Immature natural killer cell (primary cell): ENCODE results near the gene ARL16. TPM values are rescaled to one million over a fixed set of nuclear protein-coding genes. Genes with fewer than 3 reads are reported as not detected.
"Not testable (repeated sequence)": the region's sequence is repeated elsewhere in the genome, so short reads cannot be mapped to it uniquely, and the experiment has no call there.

Experiments
- DNase-seq, 3 donors: peaks; one replicate each; pipeline ENCODE4 v3.0.0; 2022; ENCODE audit warnings: mixed read lengths in 1 of 3
- H3K27ac Mint-ChIP-seq, 6 donors: one replicate each; pipeline ENCODE4 v1.8.0; 2020; ENCODE audit warnings: mixed read lengths in 6 of 6, mild to moderate bottlenecking in 5 of 6, inconsistent platforms in 4 of 6, moderate library complexity in 3 of 6
- H3K27me3 Mint-ChIP-seq, 3 donors: one replicate each; pipeline ENCODE4 v1.8.0; 2020 to 2021; ENCODE audit warnings: low read depth in 3 of 3, mild to moderate bottlenecking in 3 of 3, mixed read lengths in 3 of 3, moderate library complexity in 3 of 3, inconsistent platforms in 1 of 3
- H3K36me3 Mint-ChIP-seq, 3 donors: one replicate each; pipeline ENCODE4 v1.8.0; 2020; ENCODE audit warnings: mixed read lengths in 3 of 3, inconsistent platforms in 2 of 3, mild to moderate bottlenecking in 2 of 3
- H3K4me1 Mint-ChIP-seq, 2 donors: one replicate each; pipeline ENCODE4 v1.8.0; 2020; ENCODE audit warnings: inconsistent platforms in 2 of 2, mild to moderate bottlenecking in 2 of 2, mixed read lengths in 2 of 2, moderate library complexity in 1 of 2
- H3K4me3 Mint-ChIP-seq, 5 donors: one replicate each; pipeline ENCODE4 v1.8.0; 2020; ENCODE audit warnings: mild to moderate bottlenecking in 5 of 5, mixed read lengths in 5 of 5, inconsistent platforms in 3 of 5, moderate library complexity in 3 of 5
- H3K9me3 Mint-ChIP-seq, 6 donors: one replicate each; pipeline ENCODE4 v1.8.0; 2020; ENCODE audit warnings: mild to moderate bottlenecking in 6 of 6, mixed read lengths in 6 of 6, inconsistent platforms in 4 of 6, moderate library complexity in 3 of 6
- polyA plus RNA-seq, 3 donors: library from polyadenylated mRNA; unstranded; fragments of 300-500 nt; fragmentation: Illumina TruSeq; gene quantifications; one replicate each; pipeline ENCODE4 v1.2.3, GENCODE V29; 2021

ARL16 gene
- polyA plus RNA-seq, 3 donors from 2014 or later: 31.1 to 75.2 (median 61.8) TPM

DNA sequence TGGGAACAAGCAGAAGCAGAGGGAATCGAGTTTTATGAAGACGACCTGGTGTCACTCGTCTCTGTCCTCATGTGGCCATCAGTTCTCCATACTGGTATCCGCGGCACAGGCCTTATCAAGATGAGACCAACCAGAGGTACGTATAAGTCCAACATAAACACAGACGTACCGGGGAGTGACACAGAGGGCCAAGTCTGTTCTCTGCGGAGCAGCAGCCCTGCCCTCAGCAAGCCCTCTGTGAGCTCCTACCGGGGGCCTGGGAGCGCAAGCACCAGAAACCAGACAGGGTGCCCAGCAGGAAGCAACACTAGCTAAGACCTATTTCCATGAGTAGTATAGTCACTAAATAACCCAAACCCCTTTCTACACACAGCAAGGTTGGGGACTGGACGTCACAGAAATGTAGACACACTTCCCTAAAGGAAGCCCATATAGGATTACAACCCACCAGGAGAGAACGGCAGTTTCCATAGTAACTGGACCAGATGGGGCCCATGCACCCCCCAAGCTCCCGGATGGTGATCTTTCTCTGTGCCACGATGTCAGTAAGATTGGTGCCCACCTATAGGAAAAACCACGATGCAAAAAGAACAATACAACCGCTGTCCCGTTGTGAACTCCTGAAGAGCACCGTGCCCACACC, 911 bp downstream of the ARL16 start:
- Mint-ChIP-seq H3K36me3 (peaks cover 0 to 3% (median 3%) of the 10 kb centered on the region in 3 donors), H3K4me1 (peaks cover 36 to 37% of the 10 kb centered on the region in 2 donors), H3K27me3 (peaks cover 3 to 9% (median 5%) of the 10 kb centered on the region in 3 donors), H3K9me3 (no peaks in the 10 kb centered on the region), H3K4me3 (peak overlapping the region; percentile 92 to 98 (median 95)), H3K27ac (peak overlapping the region; percentile 26 to 79 (median 65))
- no peak for DNase-seq

DNA sequence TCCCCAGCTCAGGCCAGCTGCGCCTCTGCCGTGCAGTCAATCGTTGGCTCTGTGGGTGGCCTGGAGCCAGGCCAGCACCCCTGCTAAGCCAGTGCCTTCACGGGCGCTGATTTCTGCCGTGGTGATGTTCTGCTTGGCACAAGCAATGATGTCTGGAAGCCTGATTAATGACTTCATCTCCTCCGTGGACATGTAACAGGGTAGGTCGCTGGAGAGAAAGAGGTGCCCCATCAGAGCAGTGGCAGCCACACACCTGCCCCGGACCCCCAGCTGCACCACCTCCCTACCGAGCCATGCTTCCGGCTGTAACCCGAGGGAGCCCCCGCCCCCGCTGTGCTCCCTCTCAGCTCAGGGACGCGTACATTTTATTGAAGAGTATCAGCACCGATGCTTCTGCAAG, 1.9 kb downstream of the ARL16 start:
- Mint-ChIP-seq H3K4me3 (peak overlapping the region in 3 of 5 donors; percentile 2 to 40 (median 21)), H3K27me3 (peaks cover 3 to 9% (median 5%) of the 10 kb centered on the region in 3 donors), H3K36me3 (peaks cover 0 to 3% (median 3%) of the 10 kb centered on the region in 3 donors)

DNA sequence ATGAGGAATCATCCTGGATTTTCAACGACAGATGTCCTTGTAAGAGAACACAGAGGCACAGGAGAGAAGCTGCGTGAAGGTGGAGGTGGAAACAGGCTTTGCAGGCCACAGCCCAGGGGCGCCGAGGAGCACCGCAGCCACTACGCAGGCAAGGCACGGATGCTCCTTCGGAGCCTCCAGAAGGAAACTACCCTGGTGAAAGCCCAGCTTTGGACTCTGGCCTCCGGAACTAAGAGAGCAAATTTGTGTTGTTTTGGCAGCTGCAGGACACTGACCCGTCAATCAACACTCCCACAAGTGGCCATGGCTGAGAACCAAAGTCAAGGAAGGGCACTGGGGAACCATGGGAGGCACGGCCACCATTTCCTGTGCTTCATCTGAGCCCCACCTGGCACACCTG, 3.4 kb downstream of the ARL16 start:
- Mint-ChIP-seq H3K4me3 (no peak overlapping the region), H3K27ac (peak overlapping the region in 1 of 6 donors; percentile 62), H3K36me3 (no peaks in the 10 kb centered on the region), H3K4me1 (peaks cover 28% of the 10 kb centered on the region in 2 donors), H3K9me3 (no peaks in the 10 kb centered on the region), H3K27me3 (peaks cover 3 to 10% (median 3%) of the 10 kb centered on the region in 3 donors)
- DNase-seq: no peak

More for the DNA sequence above, 1.9 kb downstream of the ARL16 start:
- H3K9me3 Mint-ChIP-seq: no peaks in the 10 kb centered on the region
- peaks cover 33 to 37% of the 10 kb centered on the region in 2 donors for H3K4me1 Mint-ChIP-seq
- no peak for DNase-seq
- peak overlapping the region in 1 of 6 donors; percentile 29 for H3K27ac Mint-ChIP-seq

DNA sequence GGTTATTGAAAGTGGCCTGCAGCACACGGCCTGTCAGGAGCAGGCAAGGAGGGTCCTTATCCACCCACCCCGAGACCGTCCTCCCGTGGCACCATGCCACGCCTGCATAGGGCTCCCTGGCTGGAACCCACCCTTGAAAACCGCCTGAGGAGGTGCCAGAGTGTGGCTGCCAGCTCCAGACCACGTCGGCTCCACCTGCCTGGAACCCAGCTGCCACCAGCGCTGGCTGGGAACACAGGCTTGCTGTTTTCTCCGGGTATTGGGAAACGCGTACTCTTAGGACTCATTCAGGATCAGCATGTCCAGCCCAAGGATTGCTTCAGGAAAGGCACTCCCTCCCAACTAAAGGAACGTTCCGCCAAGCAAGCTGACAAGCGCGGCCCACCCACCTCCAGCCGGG, 6.7 kb downstream of the ARL16 start:
- no peak for DNase-seq
- Mint-ChIP-seq H3K4me1 (peaks cover 5 to 7% of the 10 kb centered on the region in 2 donors), H3K4me3 (no peak overlapping the region), H3K27me3 (peaks cover 0 to 2% (median 0%) of the 10 kb centered on the region in 3 donors), H3K27ac (no peak overlapping the region), H3K9me3 (no peaks in the 10 kb centered on the region), H3K36me3 (no peaks in the 10 kb centered on the region)

DNA sequence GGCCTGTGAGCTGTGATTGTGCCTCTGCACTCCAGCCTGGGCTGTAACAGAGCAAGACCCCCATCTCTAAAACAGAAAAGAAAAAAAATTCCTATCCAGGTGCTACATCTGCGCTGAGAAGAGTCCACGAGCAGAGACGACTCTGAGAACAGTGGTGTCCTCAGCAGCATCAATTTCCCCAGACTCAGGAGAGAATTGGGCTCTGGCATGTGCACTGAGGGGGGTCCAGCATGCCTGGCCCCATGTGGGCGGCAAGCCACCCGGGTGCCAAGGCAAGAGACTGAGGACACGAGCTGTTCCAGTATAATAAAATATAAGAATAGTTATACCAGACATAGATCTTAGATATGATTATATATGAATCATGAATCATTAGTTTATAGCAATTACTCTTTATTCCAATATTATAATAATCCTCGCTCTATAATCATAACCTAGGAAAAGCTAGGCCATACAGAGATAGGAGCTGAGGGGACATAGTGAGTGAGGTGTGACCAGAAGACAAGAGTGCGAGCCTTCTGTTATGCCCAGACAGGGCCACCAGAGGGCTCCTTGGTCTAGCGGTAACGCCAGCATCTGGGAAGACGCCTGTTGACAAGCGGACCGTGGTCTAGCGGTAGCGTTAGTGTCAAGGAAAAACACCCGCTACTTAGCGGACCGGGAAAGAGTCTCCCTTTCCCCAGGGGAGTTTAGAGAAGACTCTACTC, 7.9 kb downstream of the ARL16 start:
- not testable (repeated sequence) for H3K36me3 Mint-ChIP-seq, H3K4me3 Mint-ChIP-seq, H3K27me3 Mint-ChIP-seq, H3K4me1 Mint-ChIP-seq, H3K9me3 Mint-ChIP-seq
- peak; percentile 36 to 39 (median 37) for DNase-seq
- H3K27ac Mint-ChIP-seq: peak overlapping the region in 1 of 6 donors; percentile 21

DNA sequence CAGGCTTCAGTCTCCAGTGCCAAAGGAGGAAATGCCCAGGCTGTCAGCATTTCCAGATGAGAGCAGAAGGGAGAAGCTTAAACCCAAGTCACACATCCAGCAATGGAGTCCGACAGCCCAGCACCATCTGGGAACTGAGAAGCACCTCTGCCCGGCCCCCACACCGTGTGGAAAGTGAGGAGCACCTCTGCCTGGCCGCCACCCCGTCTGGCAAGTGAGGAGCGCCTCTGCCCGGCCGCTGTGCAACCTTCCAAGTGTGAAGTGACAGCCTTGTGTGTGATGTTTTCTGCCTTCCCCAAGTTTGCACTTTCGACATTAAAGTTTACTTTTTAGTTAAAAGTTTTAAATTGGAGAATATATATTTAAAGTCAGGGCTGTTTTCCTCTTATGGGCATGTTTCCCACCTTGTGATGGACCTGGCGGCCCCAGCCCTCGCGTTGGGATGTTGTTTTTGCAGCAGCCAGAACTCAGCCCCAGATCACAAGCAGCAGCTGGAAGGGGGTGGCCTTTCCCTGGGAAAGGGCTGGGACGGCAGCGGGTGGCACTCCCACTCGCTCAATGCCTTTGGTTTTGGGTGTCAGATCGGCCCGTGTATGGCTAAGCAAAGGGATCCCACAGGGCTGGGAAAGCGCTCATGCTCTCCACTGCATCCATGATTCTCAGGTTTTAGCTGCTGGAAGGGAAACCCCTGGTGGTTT, 9.9 kb downstream of the ARL16 start:
- DNase-seq: no peak
- Mint-ChIP-seq H3K36me3 (peaks cover 0 to 6% (median 0%) of the 10 kb centered on the region in 3 donors), H3K27ac (no peak overlapping the region), H3K9me3 (no peaks in the 10 kb centered on the region), H3K4me3 (no peak overlapping the region), H3K27me3 (peaks cover 0 to 2% (median 0%) of the 10 kb centered on the region in 3 donors), H3K4me1 (peaks cover 5 to 6% of the 10 kb centered on the region in 2 donors)

DNA sequence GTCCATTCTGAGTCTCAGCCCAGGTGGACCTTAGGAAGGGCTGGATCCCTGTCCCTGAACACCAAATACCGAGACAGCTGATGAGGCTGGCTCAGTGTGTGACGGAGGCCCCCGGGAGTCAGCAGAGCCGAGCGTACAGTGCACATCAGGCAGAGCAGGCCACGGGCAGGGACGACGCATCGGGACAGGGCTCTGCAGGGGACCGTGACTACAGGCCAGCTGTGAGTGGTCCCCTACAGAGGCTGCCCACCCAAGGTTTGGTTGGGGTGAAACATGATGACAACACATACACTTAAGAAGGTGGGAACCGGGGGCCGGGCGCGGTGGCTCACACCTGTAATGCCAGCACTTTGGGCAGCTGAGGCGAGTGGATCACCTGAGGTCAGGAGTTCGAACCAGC, 10.6 kb downstream of the ARL16 start:
- Mint-ChIP-seq H3K4me3 (no peak overlapping the region), H3K27me3 (peaks cover 0 to 2% (median 0%) of the 10 kb centered on the region in 3 donors), H3K36me3 (peaks cover 0 to 6% (median 0%) of the 10 kb centered on the region in 3 donors), H3K9me3 (no peaks in the 10 kb centered on the region), H3K27ac (no peak overlapping the region), H3K4me1 (peaks cover 11% of the 10 kb centered on the region in 2 donors)
- no peak for DNase-seq

DNA sequence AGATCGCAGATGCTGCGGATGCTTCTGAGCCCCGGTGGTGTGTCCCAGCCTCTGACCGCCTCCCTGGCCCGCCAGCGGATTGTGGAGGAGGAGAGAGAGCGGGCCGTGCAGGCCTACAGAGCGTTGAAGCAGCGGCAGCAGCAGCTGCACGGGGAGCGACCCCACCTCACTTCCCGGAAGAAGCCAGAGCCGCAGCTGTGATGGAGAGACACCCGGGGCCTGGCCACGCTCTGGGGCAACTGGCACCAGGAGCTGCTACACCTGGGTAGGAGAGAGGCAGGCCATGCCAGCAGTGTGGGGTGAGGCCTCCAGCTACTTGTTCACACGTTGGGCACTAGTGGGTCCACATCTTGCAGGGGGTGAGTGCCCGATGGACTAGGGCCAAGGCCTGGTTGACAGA, 11.1 kb downstream of the ARL16 start:
- no peaks in the 10 kb centered on the region for H3K9me3 Mint-ChIP-seq
- peaks cover 16% of the 10 kb centered on the region in 2 donors for H3K4me1 Mint-ChIP-seq
- no peak overlapping the region for H3K27ac Mint-ChIP-seq
- peaks cover 0 to 2% (median 0%) of the 10 kb centered on the region in 3 donors for H3K27me3 Mint-ChIP-seq
- H3K4me3 Mint-ChIP-seq: no peak overlapping the region
- H3K36me3 Mint-ChIP-seq: peaks cover 0 to 6% (median 0%) of the 10 kb centered on the region in 3 donors
- DNase-seq: no peak

DNA sequence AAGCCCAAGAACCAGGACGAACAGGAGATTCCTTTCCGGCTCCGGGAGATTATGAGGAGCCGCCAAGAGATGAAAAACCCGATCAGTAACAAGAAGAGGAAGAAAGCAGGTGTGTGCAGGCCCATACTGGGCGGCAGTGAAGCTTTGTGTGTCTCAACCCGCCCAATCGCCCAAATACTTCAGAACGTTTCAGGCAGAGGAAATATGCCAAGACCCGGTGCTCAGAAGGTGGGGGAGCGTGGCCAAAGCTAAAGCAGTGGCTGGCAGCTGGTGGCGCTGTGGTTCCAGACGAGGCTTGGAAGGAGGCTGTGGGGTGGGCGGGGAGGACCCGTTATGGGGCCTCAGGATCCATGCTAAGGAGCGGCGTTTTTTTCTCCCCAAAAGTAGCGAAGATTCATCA, 15.8 kb downstream of the ARL16 start:
- H3K4me1 Mint-ChIP-seq: peaks cover 28 to 37% of the 10 kb centered on the region in 2 donors
- no peaks in the 10 kb centered on the region for H3K9me3 Mint-ChIP-seq
- DNase-seq: no peak
- H3K27ac Mint-ChIP-seq: peak overlapping the region in 5 of 6 donors; percentile 30 to 89 (median 68)
- peak overlapping the region; percentile 89 to 95 (median 92) for H3K4me3 Mint-ChIP-seq
- peaks cover 0 to 4% (median 0%) of the 10 kb centered on the region in 3 donors for H3K27me3 Mint-ChIP-seq
- peaks cover 0 to 6% (median 4%) of the 10 kb centered on the region in 3 donors for H3K36me3 Mint-ChIP-seq

DNA sequence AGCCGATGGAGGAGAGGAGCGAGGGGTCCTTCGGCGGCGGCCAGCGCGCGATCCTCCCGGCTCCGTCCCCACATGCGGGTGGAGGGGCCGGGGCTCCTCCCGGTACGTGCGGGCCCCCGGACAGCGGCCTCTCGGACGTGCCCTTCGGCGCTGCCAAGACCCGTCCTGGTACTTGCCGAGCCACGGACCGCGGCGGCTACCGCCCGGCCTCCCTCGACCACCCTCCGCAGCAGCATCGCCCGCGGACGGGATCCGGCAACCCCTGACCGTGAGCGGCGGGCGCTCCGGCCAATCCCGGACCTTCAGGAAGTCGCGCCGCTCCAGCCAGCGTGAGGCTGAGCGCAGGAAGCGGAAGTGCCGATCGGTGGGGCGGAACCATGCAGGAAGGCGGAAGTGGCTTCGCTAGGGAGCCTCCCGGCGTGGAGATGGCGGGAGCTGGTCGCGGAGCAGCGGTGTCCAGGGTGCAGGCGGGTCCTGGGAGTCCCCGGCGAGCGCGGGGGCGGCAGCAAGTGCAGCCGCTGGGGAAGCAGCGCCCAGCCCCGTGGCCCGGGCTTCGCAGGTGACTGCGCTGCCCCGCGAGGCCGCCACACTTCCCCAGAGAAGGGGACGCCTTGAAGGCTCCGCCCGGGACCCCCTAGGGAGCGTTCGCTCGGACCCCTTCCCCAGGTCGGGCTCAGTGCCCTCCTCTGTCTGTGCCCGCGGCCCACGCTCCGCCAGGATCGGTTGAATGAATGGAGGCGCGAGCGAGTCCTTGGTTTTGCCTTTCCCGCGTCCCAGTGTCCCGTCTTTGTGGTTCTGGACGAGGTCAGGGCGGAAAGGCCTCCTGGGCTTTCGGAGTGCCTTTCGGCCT, 17.0 kb downstream of the ARL16 start, which contains the start of the genes CCDC137 and OXLD1:
CCDC137 (plus strand) TSS at position 396 of the 850 bp plus-strand sequence; CDS start at position 426, 30 bp downstream.
OXLD1 (minus strand) TSS at position 264 of the 850 bp plus-strand sequence; CDS start at position 236, 28 bp downstream.
- Mint-ChIP-seq H3K9me3 (no peaks in the 10 kb centered on the region), H3K4me1 (peaks cover 28 to 37% of the 10 kb centered on the region in 2 donors), H3K27ac (peak within 1 kb of the TSS; percentile 88 to 98 (median 94)), H3K36me3 (peaks cover 0 to 6% (median 4%) of the 10 kb centered on the region in 3 donors), H3K4me3 (peak within 1 kb of the TSS; percentile 94 to 99 (median 95)), H3K27me3 (peaks cover 0 to 4% (median 0%) of the 10 kb centered on the region in 3 donors)
- peak; percentile 92 to 93 (median 93) for DNase-seq

DNA sequence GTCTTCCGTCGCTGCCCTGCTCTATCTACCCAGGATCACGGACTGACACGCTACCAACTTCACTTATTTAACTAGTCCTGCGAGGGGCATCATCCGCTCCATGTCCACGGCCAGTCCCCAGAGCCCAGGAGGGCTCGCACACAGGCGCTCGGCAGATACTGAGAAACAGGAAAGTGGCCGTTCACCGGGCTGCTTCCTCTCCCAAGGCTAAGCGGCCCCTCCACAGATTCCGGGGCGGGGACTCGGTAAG, 17.6 kb downstream of the ARL16 start:
- no peaks in the 10 kb centered on the region for H3K9me3 Mint-ChIP-seq
- peak overlapping the region; percentile 92 to 99 (median 95) for H3K4me3 Mint-ChIP-seq
- H3K27ac Mint-ChIP-seq: peak overlapping the region; percentile 88 to 98 (median 94)
- peaks cover 28 to 37% of the 10 kb centered on the region in 2 donors for H3K4me1 Mint-ChIP-seq
- no peak for DNase-seq
- H3K36me3 Mint-ChIP-seq: peaks cover 0 to 4% (median 1%) of the 10 kb centered on the region in 3 donors
- H3K27me3 Mint-ChIP-seq: peaks cover 0 to 4% (median 0%) of the 10 kb centered on the region in 3 donors

DNA sequence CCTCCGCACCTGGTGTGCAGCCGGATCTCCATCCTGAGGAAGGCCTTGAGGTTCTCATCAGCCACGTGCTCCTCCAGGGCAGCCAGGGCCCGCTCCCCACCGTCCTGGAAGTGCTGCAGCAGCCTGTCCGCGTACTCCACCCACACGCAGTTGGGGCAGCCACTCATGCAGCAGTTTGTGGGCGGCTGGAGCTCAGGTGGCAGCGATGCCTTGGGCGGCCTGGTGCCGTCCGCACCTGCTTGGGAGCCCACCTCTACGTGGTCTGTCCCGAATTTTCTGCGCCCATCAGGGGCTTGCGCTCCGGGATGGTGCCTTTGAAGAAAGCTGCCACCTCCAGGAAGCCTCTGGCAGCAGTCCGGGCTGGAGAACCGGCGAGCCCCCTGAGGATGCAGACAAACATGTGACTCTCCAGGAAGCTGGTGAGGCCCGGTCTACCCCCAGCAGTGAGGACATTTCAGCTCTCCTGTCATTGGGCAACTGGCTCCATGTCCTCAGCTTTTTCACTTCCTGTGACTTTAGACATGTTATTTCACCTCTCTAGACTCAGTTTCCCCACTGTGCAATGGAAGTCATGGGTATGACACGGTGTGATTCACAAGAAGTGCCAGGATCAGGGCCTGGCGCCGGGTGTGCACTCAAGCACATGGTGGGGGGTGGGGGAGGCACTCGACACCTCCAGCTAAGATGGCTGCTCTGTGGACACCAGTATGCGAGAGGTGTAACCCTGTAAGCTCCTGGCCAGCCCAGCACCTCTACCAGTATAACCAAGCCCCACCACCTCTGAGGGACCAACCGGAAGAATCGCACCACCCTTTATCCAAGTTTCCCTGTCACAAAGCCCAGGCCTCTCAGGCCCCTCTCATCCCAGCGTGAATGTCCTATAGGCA, 18.1 kb downstream of the ARL16 start:
- H3K4me1 Mint-ChIP-seq: peaks cover 28 to 37% of the 10 kb centered on the region in 2 donors
- no peaks in the 10 kb centered on the region for H3K9me3 Mint-ChIP-seq
- DNase-seq: peak; percentile 20 to 31 (median 26)
- H3K27me3 Mint-ChIP-seq: peaks cover 0 to 4% (median 2%) of the 10 kb centered on the region in 3 donors
- H3K36me3 Mint-ChIP-seq: peaks cover 0 to 4% (median 0%) of the 10 kb centered on the region in 3 donors
- H3K4me3 Mint-ChIP-seq: peak overlapping the region; percentile 92 to 99 (median 95)
- H3K27ac Mint-ChIP-seq: peak overlapping the region; percentile 88 to 98 (median 94)
